ENCODE results near the gene DPP4. TPM values are rescaled to one million over a fixed set of nuclear protein-coding genes. Genes with fewer than 3 reads are reported as not detected.

Gene DPP4
- total and polyA plus RNA-seq, 2 experiments from 2014 or later: 149 to 218 TPM

GRCh38 chr2:162037028-162037795 is 36.8 kb downstream of the DPP4 start:
- Histone ChIP-seq H3K36me3 (replicated peaks; ENCODE audit: insufficient read depth, low read depth) (no peaks in the 10 kb centered on the region), H3K4me1 (ENCODE audit: insufficient read depth) (no peaks in the 10 kb centered on the region), H3K9me3 (ENCODE audit: low read depth) (no peaks in the 10 kb centered on the region), H3K27ac (no peak overlapping the region), H3K4me3 (no peak overlapping the region), H3K4me2 (no peak overlapping the region), H3K27me3 (no peaks in the 10 kb centered on the region), H2AFZ (no peak overlapping the region), H3K79me2 (no peaks in the 10 kb centered on the region), H4K20me1 (ENCODE audit: insufficient read depth, poor library complexity, severe bottlenecking) (no peaks in the 10 kb centered on the region), H3K9me2 (replicated peaks; ENCODE audit: insufficient read depth) (no peaks in the 10 kb centered on the region)
- WGBS (ENCODE audit: low lambda C conversion rate, missing lambda C conversion rate): 68% methylated on average over 3 of the region's 3 CpGs
- no peak for DNase-seq (ENCODE audit: low spot score)
- TF ChIP-seq EZH2phosphoT487 (IDR thresholded peaks at IDR 0.05; ENCODE audit: low read depth, severe bottlenecking, unreplicated experiment) (no peak), CTCF (IDR thresholded peaks at IDR 0.05; ENCODE audit: poor library complexity) (no peak), EZH2 (IDR thresholded peaks at IDR 0.05; ENCODE audit: borderline replicate concordance) (no peak)

DNA sequence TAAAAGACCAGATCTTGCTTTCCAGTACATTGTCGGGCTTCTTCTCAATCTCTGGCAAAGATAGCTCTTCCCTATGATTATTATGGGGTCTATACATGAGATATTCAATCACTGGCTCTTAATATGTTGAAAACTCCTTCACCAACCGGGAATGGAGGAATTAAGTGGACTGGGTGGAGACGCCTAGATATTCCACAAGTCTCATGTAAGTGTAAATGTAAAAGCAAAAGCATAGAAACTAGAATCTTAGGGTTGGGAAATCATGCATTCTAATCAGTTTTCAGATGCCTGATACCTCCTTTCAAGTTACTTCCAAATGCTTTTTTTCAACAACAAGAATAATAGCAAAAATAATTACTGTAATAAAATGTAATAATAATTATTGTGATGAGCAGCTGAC is 38.0 kb downstream of the DPP4 start:
- H3K79me2 ChIP-seq: no peaks in the 10 kb centered on the region
- no peak overlapping the region for H2AFZ ChIP-seq
- H3K9me2 ChIP-seq (replicated peaks; ENCODE audit: insufficient read depth): no peaks in the 10 kb centered on the region
- no peaks in the 10 kb centered on the region for H3K9me3 ChIP-seq (ENCODE audit: low read depth)
- H4K20me1 ChIP-seq (ENCODE audit: insufficient read depth, poor library complexity, severe bottlenecking): no peaks in the 10 kb centered on the region
- no peak for DNase-seq (ENCODE audit: low spot score)
- H3K4me1 ChIP-seq (ENCODE audit: insufficient read depth): no peaks in the 10 kb centered on the region
- WGBS (ENCODE audit: low lambda C conversion rate, missing lambda C conversion rate): 97% methylated on average over 3 of the region's 3 CpGs
- H3K4me2 ChIP-seq: no peak overlapping the region
- no peak overlapping the region for H3K4me3 ChIP-seq
- H3K27ac ChIP-seq: no peak overlapping the region
- H3K27me3 ChIP-seq: no peaks in the 10 kb centered on the region
- H3K36me3 ChIP-seq (replicated peaks; ENCODE audit: insufficient read depth, low read depth): no peaks in the 10 kb centered on the region
- TF ChIP-seq EZH2phosphoT487 (IDR thresholded peaks at IDR 0.05; ENCODE audit: low read depth, severe bottlenecking, unreplicated experiment) (no peak), CTCF (IDR thresholded peaks at IDR 0.05; ENCODE audit: poor library complexity) (no peak), EZH2 (IDR thresholded peaks at IDR 0.05; ENCODE audit: borderline replicate concordance) (no peak)

GRCh38 chr2:162030363-162031190 is 43.4 kb downstream of the DPP4 start:
- no peak overlapping the region for H3K4me2 ChIP-seq
- no peaks in the 10 kb centered on the region for H3K36me3 ChIP-seq (replicated peaks; ENCODE audit: insufficient read depth, low read depth)
- no peak overlapping the region for H2AFZ ChIP-seq
- no peaks in the 10 kb centered on the region for H3K9me2 ChIP-seq (replicated peaks; ENCODE audit: insufficient read depth)
- H3K79me2 ChIP-seq: no peaks in the 10 kb centered on the region
- no peak for TF ChIP-seq CTCF (IDR thresholded peaks at IDR 0.05; ENCODE audit: poor library complexity)
- TF ChIP-seq EZH2 (IDR thresholded peaks at IDR 0.05; ENCODE audit: borderline replicate concordance): no peak
- no peak for TF ChIP-seq EZH2phosphoT487 (IDR thresholded peaks at IDR 0.05; ENCODE audit: low read depth, severe bottlenecking, unreplicated experiment)
- no peaks in the 10 kb centered on the region for H3K9me3 ChIP-seq (ENCODE audit: low read depth)
- WGBS (ENCODE audit: low lambda C conversion rate, missing lambda C conversion rate): 94% methylated on average over 9 of the region's 9 CpGs
- H3K27ac ChIP-seq: no peak overlapping the region
- no peaks in the 10 kb centered on the region for H3K27me3 ChIP-seq
- no peaks in the 10 kb centered on the region for H3K4me1 ChIP-seq (ENCODE audit: insufficient read depth)
- no peak overlapping the region for H3K4me3 ChIP-seq
- no peak for DNase-seq (ENCODE audit: low spot score)
- H4K20me1 ChIP-seq (ENCODE audit: insufficient read depth, poor library complexity, severe bottlenecking): no peaks in the 10 kb centered on the region
